ENCODE data around the gene MAU2.

DNA sequence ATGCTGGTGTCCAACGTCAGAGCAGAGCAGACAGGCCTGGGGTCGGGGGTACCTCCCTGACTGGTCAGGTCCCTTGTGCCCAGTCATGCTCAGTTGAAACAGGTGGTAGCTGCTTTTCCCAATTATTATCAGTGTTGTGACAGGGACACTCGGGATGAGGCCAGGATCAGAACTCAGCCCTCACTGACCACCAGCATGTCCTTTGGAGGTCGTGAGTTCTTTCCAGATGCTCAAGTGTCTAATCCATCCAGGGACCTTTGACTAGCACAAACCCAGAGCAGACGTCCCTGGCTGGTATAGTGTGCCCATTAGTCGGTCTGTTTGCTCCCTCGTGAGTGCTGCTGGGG lies 22.4 kb downstream of the MAU2 start:
- TF ChIP-seq EZH2 (IDR thresholded peaks at IDR 0.05; ENCODE audit: low read length, missing control alignments): no peak
- TF ChIP-seq, protein P1, sequence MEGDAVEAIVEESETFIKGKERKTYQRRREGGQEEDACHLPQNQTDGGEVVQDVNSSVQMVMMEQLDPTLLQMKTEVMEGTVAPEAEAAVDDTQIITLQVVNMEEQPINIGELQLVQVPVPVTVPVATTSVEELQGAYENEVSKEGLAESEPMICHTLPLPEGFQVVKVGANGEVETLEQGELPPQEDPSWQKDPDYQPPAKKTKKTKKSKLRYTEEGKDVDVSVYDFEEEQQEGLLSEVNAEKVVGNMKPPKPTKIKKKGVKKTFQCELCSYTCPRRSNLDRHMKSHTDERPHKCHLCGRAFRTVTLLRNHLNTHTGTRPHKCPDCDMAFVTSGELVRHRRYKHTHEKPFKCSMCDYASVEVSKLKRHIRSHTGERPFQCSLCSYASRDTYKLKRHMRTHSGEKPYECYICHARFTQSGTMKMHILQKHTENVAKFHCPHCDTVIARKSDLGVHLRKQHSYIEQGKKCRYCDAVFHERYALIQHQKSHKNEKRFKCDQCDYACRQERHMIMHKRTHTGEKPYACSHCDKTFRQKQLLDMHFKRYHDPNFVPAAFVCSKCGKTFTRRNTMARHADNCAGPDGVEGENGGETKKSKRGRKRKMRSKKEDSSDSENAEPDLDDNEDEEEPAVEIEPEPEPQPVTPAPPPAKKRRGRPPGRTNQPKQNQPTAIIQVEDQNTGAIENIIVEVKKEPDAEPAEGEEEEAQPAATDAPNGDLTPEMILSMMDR (conservative IDR thresholded peaks at IDR 0.05 in 1 of 2, IDR thresholded peaks at IDR 0.05 in 1 of 2; ENCODE audit: low read depth in 1 of 2, low read length in 2 of 2): no peak
